HT-29 (cell line): ENCODE results near the gene HSD17B12. TPM values are rescaled to one million over a fixed set of nuclear protein-coding genes. Genes with fewer than 3 reads are reported as not detected.

Source experiments
- DNase-seq: peaks from one replicate; pipeline ENCODE4 v3.0.0-alpha.2; 2015; ENCODE audit warnings: low spot score
- total RNA-seq: library from RNA; depleted of rRNA; stranded (reverse); fragments of >200 nt; shearing (Covaris generic); gene quantifications from 2 replicates; pipeline ENCODE4 v1.2.3, GENCODE V29; 2014

HSD17B12 gene
- total RNA-seq, 1 experiment from 2014 or later = 119 TPM

GRCh38 chr11:43797337-43797736 is 116.8 kb downstream of the HSD17B12 start:
- no peak for DNase-seq

- no peak for DNase-seq
These were observed 117.3 kb downstream of the HSD17B12 start for GRCh38 chr11:43797866-43798265.

GRCh38 chr11:43802509-43802908 is 122.0 kb downstream of the HSD17B12 start:
- no peak for DNase-seq

GRCh38 chr11:43803766-43804165 is 123.2 kb downstream of the HSD17B12 start:
- DNase-seq = no peak

- no peak for DNase-seq
These were observed 126.4 kb downstream of the HSD17B12 start for GRCh38 chr11:43806976-43807375.

- DNase-seq = no peak
These were observed 130.5 kb downstream of the HSD17B12 start for GRCh38 chr11:43810929-43811596.

- no peak for DNase-seq
These were observed 131.9 kb downstream of the HSD17B12 start for GRCh38 chr11:43812471-43812870.

GRCh38 chr11:43818220-43818619 is 137.7 kb downstream of the HSD17B12 start:
- no peak for DNase-seq

GRCh38 chr11:43819926-43820325 is 139.4 kb downstream of the HSD17B12 start:
- DNase-seq = no peak

GRCh38 chr11:43823316-43823715 is 142.8 kb downstream of the HSD17B12 start:
- no peak for DNase-seq

GRCh38 chr11:43823851-43824250 is 143.3 kb downstream of the HSD17B12 start:
- DNase-seq = no peak

GRCh38 chr11:43825217-43825816 is 144.8 kb downstream of the HSD17B12 start:
- peak; percentile 57 for DNase-seq

GRCh38 chr11:43830928-43831440 is 150.4 kb downstream of the HSD17B12 start:
- peak; percentile 73 for DNase-seq

- DNase-seq = no peak
These were observed 152.0 kb downstream of the HSD17B12 start for GRCh38 chr11:43832536-43832935.

GRCh38 chr11:43833657-43834073 is 153.1 kb downstream of the HSD17B12 start:
- DNase-seq = no peak

- no peak for DNase-seq
These were observed 153.7 kb downstream of the HSD17B12 start for GRCh38 chr11:43834286-43834685.

- no peak for DNase-seq
These were observed 154.6 kb downstream of the HSD17B12 start for GRCh38 chr11:43835104-43835503.

GRCh38 chr11:43837879-43838278 is 157.3 kb downstream of the HSD17B12 start:
- no peak for DNase-seq

GRCh38 chr11:43842021-43842420 is 161.5 kb downstream of the HSD17B12 start:
- DNase-seq = no peak

- DNase-seq = no peak
These were observed 165.3 kb downstream of the HSD17B12 start for GRCh38 chr11:43845816-43846215.

- DNase-seq = peak; percentile 93
These were observed 171.6 kb downstream of the HSD17B12 start for GRCh38 chr11:43852057-43852636.

GRCh38 chr11:43853781-43854180 is 173.2 kb downstream of the HSD17B12 start:
- no peak for DNase-seq

GRCh38 chr11:43856993-43857392 is 176.5 kb downstream of the HSD17B12 start:
- DNase-seq = no peak
